Osteoblast (primary cell): ENCODE data around the gene CD48. TPM values are rescaled to one million over a fixed set of nuclear protein-coding genes. Genes with fewer than 3 reads are reported as not detected.

Experiments
- DNase-seq: peaks from one replicate; pipeline ENCODE4 v3.0.0; 2011; ENCODE audit warnings: low spot score, mixed read lengths; ENCODE audit not compliant: insufficient read length; ENCODE audit errors: missing footprints
- H2AFZ ChIP-seq: 2 replicates; pipeline ENCODE4 v1.6.0; 2011; ENCODE audit warnings: mild to moderate bottlenecking, low read length
- H3K27ac ChIP-seq: 2 replicates; pipeline ENCODE4 v1.5.1; 2011; ENCODE audit warnings: mild to moderate bottlenecking, low read depth, low read length, moderate library complexity
- H3K27me3 ChIP-seq: 2 replicates; pipeline ENCODE4 v1.6.0; 2012; ENCODE audit warnings: mild to moderate bottlenecking, control low read depth, inconsistent platforms, low read length, moderate library complexity; ENCODE audit not compliant: insufficient read depth
- H3K36me3 ChIP-seq: 2 replicates; pipeline ENCODE4 v1.5.1; 2011; ENCODE audit warnings: mild to moderate bottlenecking, low read length, control low read depth, moderate library complexity; ENCODE audit not compliant: insufficient read depth
- H3K4me1 ChIP-seq: 2 replicates; pipeline ENCODE4 v1.5.1; 2011; ENCODE audit warnings: mild to moderate bottlenecking, low read length, control low read depth, moderate library complexity; ENCODE audit not compliant: insufficient read depth
- H3K4me2 ChIP-seq: 2 replicates; pipeline ENCODE4 v1.6.0; 2011; ENCODE audit warnings: mild to moderate bottlenecking, low read length; ENCODE audit not compliant: insufficient read depth
- H3K4me3 ChIP-seq: fragments of 200-600 bp; sonication (generic); 3 replicates; pipeline ENCODE4 v1.5.1; 2012; ENCODE audit warnings: mild to moderate bottlenecking, low read length, inconsistent platforms; ENCODE audit not compliant: insufficient read depth
- H3K79me2 ChIP-seq: 2 replicates; pipeline ENCODE4 v1.6.0; 2012; ENCODE audit warnings: mild to moderate bottlenecking, low read length, control low read depth, inconsistent platforms; ENCODE audit not compliant: insufficient read depth
- H3K9me3 ChIP-seq: 2 replicates; pipeline ENCODE4 v1.5.1; 2011; ENCODE audit warnings: low read depth, low read length, control low read depth
- H4K20me1 ChIP-seq: 2 replicates; pipeline ENCODE4 v1.6.0; 2012; ENCODE audit warnings: mild to moderate bottlenecking, low read length, control low read depth; ENCODE audit not compliant: insufficient read depth
- total RNA-seq: library from RNA; depleted of rRNA; stranded (reverse); fragments of >200 nt; gene quantifications from 2 replicates; pipeline ENCODE4 v1.2.3, GENCODE V29; 2012
- TF ChIP-seq, protein P1 (sequence below): IDR thresholded peaks from 2 replicates; pipeline ENCODE4 v1.5.1; 2011; ENCODE audit warnings: mild to moderate bottlenecking, low read depth, low read length, moderate library complexity; ENCODE audit errors: extremely low read depth

CD48 gene
- total RNA-seq, 1 donor = under 0.01 TPM

DNA sequence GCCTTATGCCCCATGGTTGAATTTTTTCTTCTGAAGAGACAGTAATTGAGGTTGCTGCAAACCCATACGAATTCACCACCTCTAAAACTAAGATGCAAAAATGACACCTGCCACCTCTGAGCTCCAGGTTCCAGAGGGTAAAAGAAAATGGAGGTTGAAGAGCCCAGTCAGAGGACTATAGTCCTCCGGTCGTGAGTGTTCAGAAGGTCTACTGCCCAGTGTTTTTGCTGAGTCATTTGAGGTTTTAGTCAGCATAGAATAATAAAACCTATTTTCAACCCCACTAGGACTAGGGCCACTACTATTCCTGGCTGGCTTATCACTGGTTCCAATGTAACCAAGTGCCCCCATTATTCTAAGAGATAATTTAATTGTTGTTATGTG is 14.5 kb upstream of the CD48 start:
- H3K9me3 ChIP-seq = no peaks in the 10 kb centered on the region
- DNase-seq = no peak
- no peaks in the 10 kb centered on the region for H3K27me3 ChIP-seq
- H3K4me2 ChIP-seq = no peak overlapping the region
- H2AFZ ChIP-seq = no peak overlapping the region
- no peak overlapping the region for H3K4me3 ChIP-seq
- H3K27ac ChIP-seq = no peak overlapping the region
- peaks cover 5% of the 10 kb centered on the region for H3K4me1 ChIP-seq
- TF ChIP-seq, protein P1, sequence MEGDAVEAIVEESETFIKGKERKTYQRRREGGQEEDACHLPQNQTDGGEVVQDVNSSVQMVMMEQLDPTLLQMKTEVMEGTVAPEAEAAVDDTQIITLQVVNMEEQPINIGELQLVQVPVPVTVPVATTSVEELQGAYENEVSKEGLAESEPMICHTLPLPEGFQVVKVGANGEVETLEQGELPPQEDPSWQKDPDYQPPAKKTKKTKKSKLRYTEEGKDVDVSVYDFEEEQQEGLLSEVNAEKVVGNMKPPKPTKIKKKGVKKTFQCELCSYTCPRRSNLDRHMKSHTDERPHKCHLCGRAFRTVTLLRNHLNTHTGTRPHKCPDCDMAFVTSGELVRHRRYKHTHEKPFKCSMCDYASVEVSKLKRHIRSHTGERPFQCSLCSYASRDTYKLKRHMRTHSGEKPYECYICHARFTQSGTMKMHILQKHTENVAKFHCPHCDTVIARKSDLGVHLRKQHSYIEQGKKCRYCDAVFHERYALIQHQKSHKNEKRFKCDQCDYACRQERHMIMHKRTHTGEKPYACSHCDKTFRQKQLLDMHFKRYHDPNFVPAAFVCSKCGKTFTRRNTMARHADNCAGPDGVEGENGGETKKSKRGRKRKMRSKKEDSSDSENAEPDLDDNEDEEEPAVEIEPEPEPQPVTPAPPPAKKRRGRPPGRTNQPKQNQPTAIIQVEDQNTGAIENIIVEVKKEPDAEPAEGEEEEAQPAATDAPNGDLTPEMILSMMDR = no peak
- H3K36me3 ChIP-seq = no peaks in the 10 kb centered on the region
- H4K20me1 ChIP-seq = no peaks in the 10 kb centered on the region
- no peaks in the 10 kb centered on the region for H3K79me2 ChIP-seq

DNA sequence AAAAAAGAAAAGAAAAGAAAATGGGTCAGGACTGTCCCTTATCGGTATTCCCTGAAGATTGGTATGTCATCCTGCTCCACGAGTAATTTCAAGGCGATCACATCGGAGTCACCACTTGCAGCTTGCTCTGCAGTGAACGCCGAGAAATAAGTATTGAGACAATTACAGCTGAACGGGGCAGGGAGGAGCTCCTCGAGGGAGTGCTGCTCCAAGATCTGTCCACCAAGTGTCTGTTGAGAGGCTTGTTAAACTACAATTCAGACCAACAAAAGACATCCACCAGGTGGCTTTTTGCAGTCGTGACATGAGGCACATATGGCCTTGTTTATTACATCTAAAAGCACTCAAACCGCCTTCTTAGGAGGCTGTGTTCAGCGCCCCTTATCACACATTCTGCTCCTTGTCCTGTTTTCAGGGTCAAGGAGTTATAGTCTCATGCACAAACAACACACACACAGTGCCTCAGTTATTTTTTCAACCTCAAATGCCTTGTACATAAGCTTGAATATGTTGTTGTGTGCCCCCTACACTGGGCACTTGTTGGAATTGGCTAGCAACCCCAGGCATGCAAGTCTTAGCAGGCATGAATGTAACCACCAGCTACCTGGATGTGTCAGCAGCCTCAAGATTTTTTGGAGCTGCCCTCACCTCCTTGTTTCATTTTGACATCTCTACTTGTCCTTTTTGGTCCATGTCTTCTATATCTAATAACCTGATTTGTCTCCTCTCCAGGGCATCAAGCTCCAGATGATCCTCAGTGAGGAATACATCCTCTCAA is 13.0 kb upstream of the CD48 start:
- no peak overlapping the region for H3K4me2 ChIP-seq
- no peak for DNase-seq
- H2AFZ ChIP-seq = no peak overlapping the region
- no peaks in the 10 kb centered on the region for H3K9me3 ChIP-seq
- H3K4me1 ChIP-seq = peaks cover 5% of the 10 kb centered on the region
- H4K20me1 ChIP-seq = no peaks in the 10 kb centered on the region
- H3K36me3 ChIP-seq = no peaks in the 10 kb centered on the region
- TF ChIP-seq, protein P1 = no peak
- no peaks in the 10 kb centered on the region for H3K79me2 ChIP-seq
- H3K4me3 ChIP-seq = no peak overlapping the region
- H3K27ac ChIP-seq = no peak overlapping the region
- no peaks in the 10 kb centered on the region for H3K27me3 ChIP-seq

DNA sequence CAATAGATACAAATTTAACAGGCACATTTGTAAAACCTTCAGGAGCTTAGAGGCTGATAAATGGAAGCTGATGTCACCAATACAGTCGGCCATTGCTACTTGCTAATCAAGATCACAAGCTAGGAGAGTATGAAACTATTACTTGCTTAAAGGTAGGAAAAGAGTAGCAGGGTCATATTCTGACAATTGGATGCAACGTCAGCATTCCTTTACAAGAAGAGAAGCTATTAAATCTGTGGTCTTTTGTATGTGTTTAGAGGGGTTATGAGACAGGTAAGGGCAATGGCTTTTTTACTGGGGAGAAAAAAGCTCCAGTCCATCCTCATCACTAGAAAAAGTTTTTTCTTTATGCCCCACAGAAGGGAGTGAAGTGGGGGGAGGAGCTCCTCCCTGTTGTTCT is 11.7 kb upstream of the CD48 start:
- Histone ChIP-seq H3K4me1 (peaks cover 5% of the 10 kb centered on the region), H2AFZ (no peak overlapping the region), H3K27ac (no peak overlapping the region), H3K4me3 (no peak overlapping the region), H3K36me3 (no peaks in the 10 kb centered on the region), H4K20me1 (no peaks in the 10 kb centered on the region), H3K79me2 (no peaks in the 10 kb centered on the region), H3K9me3 (no peaks in the 10 kb centered on the region), H3K27me3 (no peaks in the 10 kb centered on the region), H3K4me2 (no peak overlapping the region)
- TF ChIP-seq, protein P1 = no peak
- no peak for DNase-seq

DNA sequence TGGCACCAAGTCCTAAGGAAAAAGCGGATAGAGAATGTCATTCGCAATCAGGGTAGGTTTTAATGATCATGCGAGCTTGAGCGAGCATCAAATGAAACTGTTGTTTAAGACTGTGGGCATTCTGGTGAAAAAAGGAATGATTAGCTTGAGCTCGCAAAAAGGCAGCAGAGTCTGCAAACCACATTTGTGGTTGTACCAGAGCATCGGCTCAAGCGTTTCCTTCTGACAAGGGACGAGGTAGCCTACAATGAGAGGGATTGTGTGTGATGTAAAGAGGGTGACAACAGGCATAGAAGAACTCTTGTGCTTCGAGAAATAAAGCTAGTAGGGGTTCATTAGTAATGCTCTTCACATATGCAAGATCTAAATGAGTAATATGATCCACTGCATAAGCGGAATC is 11.1 kb upstream of the CD48 start:
- Histone ChIP-seq H3K36me3 (no peaks in the 10 kb centered on the region), H3K79me2 (no peaks in the 10 kb centered on the region), H4K20me1 (no peaks in the 10 kb centered on the region), H3K27ac (no peak overlapping the region), H3K9me3 (no peaks in the 10 kb centered on the region), H3K4me3 (no peak overlapping the region), H2AFZ (no peak overlapping the region), H3K27me3 (no peaks in the 10 kb centered on the region), H3K4me2 (no peak overlapping the region), H3K4me1 (peaks cover 5% of the 10 kb centered on the region)
- TF ChIP-seq, protein P1 = no peak
- DNase-seq = no peak
